HG03060 (cell line): ENCODE data around the gene ZNF512.
"Not testable (repeated sequence)": the region's sequence is repeated elsewhere in the genome, so short reads cannot be mapped to it uniquely, and the experiment has no call there.

Experiments
- ATAC-seq: cut with Tn5 transposase; IDR thresholded peaks from one replicate; pipeline ENCODE4 v1.9.1; 2021; ENCODE audit warnings: low read depth, moderate number of reproducible peaks; ENCODE audit not compliant: unreplicated experiment

The ZNF512 gene

DNA sequence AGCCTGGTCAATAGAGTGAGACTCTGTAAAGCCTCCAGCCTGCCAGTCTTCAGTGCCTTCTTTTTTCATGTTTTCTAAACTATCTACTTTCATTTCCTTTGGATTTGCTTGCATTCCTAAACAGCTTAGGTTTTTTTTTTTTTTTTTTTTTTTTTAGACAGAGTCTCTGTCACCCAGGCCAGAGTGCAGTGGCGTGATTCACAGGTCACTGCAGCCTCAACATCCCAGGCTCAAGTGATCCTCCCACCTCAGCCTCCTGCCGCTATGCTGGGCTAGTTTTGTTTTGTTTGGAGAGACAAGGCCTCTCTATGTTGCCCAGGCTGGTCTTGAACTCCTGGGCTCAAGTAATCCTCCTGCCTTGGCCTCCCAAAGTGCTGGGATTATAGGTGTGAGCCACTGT, 47.4 kb downstream of the ZNF512 start:
- not testable (repeated sequence) for ATAC-seq

DNA sequence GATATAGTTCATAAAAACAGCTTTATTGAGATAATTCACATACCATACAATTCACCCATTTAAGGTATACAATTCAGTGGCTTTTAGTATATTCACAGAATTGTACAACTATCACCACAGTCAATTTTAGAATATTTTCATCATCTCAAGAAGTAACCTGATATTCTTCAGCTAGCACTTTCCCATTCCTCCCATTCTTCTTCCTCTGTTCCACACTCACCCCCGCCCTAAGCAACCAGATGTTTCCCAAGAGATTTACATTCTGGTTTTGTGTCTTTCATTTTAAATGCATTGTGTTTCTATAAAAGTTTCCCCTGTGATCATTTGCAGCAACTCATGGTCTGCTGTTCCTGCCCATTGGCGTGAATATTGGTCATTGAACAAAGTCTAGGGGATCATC, 51.4 kb downstream of the ZNF512 start:
- no peak for ATAC-seq

DNA sequence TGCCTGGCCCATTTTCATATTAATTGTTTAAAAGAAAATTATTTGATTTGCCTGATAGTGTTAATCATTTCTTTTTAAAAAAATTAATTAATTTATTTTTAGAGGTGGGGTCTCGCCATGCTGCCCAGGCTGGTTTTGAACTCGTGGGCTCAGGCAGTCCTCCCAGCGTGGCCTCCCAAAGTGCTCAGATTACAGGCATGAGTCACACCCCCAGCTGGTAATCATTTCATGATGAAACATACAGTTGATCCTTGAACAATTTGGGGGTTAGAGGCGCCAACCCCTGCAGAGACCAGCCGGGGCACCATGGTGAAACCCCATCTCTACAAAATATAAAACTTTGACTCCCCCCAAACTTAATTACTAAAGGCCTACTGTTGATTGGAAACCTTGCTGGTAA, 53.9 kb downstream of the ZNF512 start:
- ATAC-seq, result no peak

DNA sequence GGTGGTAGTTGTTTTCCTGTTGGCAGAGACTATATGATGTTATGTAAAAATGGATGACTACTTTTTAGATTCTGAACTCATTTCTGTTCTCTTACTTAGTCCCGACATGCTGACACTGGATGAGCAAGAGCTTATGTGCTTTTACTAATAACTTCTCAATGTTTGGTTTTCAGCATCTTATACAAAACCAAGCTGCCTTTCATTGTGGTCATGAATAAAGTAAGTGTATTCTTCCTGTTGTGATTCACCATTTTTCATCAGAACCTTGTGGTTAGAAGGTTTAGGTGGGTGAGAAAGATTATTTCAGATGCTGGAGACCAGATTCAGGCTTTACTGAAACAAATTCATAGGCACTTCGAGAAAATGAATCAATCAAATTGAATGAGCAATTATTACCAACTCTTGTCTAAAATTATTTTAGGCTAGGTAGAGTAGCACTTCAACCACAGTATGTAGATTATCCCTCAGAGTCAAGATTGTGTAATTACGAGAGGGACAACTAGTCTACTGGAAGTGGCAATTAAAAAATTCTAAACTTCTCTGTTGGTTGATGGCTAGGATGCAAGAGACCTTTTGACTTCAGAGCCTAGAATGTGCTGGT, 55.3 kb downstream of the ZNF512 start:
- no peak for ATAC-seq

DNA sequence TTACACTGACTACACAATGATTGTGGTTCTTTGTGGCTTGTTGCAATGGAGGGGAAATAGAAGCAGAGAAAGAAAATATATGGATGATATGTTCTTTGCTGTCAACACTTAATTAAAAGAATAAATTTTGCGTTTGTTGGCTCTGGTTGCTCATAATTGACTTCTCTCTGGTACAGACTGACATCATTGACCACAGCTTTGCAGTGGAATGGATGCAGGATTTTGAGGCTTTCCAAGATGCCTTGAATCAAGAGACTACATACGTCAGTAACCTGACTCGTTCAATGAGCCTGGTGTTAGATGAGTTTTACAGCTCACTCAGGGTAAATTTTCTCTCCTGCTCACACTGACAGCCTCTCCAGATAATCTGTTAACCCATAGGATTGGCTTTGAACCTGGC, 55.9 kb downstream of the ZNF512 start:
- ATAC-seq, result no peak

DNA sequence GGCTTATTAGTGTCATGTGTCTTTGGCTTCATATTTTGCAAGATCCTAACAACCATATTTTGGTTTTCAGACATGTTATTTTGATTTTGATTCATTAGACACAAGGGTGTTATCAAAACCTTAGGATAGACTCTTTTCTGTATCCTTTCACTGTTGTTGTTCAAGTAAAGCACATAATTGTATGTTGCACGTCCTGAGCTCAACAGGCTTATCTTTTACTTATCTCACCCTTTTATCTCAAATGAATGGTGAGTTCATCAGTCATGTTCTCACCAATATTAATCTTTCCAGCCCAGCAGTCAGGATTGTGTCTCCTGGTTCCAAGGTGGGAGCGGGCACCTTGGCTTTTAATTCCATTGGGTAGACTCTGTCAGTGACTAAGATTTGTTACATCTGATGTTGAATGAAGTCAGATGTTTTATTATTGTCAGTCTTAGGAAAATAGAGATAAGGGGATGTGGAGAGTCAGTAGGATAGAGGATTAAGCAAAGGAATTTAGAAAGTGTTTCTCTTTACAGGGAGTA, 57.9 kb downstream of the ZNF512 start:
- no peak for ATAC-seq

DNA sequence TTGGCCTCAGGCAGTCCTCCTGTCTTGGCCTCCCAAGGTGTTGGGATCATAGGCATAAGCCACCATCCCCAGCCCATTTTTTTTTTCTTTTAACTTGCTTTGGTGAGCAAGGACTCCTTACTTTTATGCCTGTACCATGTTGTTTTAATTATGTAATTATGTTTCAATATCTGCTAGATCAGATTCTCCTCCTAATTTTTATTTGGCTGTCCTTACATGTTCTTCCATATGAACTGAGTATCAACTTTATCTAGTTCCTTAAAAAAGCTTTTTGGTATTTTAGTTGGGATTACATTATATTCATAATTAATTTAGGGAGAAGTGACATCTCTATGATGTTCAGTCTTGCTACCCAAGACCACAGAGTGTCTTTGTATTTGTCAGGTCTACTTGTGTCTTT, 62.4 kb downstream of the ZNF512 start:
- ATAC-seq, result no peak

DNA sequence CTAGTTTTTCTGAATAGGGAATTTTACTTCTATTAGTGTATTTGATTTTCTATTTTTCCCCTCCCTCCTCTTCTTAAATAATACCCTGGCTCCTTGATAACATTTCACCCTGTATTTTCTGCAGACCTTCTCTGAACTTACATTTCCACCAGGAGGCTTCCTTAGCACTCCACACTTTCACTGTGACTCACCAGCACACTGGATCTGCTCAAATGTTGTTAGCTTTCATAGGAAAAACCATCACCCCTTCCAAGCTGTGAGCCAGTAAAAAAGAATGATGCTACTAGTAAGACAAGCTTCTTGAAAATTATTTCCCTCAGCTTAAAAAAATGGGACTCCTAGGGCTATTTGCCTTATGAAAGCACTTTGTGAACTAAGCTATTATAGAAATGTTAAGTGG, 64.4 kb downstream of the ZNF512 start:
- ATAC-seq, result no peak

DNA sequence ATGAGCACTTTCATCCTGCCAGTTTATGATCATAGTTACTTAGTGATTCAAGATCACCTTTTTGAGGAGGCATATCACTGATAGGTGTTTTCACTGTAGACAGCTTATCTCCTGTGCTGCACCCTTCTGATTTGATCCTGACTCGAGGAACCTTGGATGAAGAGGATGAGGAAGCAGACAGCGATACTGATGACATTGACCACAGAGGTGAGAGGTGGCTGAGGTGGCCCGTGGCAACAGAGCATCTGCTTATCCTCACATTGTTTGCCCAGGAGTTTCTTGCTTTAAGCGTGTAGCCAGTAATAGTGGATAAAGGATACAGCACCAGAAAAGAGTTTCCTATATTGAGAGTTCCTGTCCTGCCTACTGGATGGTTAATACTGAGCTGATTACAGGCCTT, 64.9 kb downstream of the ZNF512 start:
- ATAC-seq, result no peak

DNA sequence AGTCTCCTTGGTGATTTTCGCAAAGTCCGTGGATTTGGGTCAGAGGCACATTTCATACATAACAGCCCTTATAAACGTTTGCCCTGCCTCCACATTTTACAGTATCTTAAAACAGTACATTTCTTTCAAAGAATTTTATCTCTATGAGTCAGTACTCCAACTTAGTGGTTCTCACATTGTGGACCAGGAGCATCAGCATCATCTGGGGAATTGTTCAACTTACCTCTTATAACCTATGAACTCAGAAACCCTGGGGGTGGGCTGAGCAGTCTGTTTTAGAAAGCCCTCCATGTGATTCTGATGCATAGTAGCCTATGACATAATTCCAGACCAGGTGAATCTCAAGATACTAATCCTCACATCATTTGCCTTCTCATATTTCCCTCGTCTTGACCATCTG, 68.2 kb downstream of the ZNF512 start:
- ATAC-seq, result no peak

DNA sequence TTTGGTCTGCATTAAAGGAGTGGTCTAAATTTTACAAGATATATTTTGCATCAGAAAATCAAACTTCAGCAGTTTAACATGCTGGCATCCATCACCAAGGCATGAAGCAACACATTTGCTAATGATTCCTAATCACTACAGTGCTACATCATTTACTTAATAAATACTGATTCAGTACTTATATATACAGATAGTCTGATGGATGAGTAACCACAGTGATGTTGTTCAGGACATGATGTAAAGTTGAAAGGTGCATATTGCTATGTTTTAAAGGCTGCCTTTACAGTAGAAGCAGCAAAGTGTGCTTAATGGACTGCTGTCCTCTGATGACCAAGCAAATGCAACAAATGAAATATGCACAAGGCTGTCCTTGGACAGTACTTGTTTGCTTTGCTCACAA, 69.5 kb downstream of the ZNF512 start:
- ATAC-seq, result no peak

DNA sequence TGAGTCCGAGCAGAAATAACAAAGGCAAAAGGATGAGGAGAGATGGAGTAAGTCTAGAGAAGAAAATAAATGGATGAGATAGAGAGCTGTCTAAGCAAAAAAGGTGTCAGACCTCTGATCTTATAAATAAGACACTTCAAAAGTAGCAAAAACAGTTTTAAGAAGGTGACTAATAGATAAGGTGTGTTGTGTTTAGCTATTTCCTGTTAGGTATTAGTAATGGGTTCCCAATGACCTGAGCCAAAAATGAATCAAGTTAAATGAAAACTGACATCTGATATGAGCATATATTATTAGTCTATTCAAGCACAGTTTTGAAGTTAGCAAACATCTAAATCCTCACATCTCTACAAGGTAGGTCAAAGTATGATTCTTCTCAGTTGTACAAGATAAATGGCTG, 69.9 kb downstream of the ZNF512 start:
- ATAC-seq, result no peak

DNA sequence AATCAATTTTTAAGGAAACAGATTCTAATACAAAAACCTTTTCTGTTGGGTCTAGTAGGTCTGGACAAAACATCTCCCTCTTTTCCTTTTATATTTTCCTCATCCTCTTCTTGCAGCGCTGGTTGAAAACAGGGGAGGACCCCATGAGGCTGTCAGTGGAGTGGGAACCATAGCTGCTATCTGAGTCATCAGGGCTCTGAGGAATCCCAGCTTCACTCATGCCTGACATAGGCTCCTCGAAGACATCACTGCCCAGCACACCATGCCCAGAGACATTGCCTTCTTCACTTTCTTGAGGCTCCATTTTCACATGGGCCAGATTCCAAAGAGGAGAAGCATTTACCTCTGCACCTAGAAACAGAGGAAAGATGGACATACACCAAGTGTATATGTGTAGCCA, 70.6 kb downstream of the ZNF512 start:
- no peak for ATAC-seq

DNA sequence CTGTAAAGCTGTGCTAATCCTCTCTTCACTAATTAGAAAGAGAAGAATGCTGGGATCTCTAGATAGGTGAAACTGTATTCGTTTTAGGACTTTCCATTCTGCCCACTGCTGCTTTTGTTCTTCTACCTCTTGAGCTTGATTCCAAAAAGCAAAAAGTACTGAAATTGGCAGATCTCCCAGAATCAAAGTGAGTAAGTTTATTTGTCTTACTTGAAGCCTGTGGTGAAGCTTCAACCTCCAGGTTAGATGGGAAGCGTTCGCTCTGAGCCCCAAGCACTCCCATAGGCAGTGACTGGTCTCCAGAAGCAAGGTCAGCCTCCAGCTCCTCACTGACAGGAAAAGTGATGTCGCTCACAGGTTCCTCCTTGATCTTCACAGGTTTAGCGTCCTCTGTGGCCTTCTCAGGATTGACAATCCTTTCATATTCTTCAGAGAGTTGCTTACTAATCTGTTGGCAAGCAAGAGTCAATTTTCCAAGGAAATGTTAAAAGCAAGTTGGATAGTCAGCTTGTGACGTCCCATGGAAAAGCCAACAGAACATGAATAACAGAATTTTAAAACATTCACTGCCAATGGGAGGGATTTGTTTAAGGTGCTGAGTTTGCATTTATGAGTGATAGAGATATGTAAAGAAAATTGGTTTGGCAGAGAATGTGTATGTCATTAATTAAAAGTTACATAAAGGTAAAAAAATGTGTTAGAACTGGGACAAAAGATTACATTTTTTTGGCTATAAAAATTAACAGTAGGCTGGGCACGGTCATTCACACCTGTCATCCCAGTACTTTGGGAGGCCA, 72.5 kb downstream of the ZNF512 start:
- ATAC-seq, result no peak

DNA sequence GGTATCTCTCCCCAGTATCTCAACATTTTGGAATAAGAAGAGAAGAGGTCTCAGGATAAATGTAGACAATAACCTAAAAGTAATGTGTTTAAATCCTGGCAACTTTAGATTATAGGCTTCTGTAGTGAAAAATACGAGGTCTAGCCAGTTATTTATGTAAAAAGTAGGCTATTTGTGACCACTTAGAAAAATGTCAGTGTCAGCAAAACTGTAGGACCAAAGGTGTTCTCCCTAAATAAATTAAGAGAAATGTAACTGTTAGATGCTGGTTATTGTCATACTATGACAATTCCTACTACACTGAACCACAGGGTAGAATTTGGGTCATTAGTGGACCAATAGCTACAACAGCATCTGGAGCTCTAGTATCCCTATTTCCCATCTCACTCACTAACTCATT, 78.5 kb downstream of the ZNF512 start:
- no peak for ATAC-seq

DNA sequence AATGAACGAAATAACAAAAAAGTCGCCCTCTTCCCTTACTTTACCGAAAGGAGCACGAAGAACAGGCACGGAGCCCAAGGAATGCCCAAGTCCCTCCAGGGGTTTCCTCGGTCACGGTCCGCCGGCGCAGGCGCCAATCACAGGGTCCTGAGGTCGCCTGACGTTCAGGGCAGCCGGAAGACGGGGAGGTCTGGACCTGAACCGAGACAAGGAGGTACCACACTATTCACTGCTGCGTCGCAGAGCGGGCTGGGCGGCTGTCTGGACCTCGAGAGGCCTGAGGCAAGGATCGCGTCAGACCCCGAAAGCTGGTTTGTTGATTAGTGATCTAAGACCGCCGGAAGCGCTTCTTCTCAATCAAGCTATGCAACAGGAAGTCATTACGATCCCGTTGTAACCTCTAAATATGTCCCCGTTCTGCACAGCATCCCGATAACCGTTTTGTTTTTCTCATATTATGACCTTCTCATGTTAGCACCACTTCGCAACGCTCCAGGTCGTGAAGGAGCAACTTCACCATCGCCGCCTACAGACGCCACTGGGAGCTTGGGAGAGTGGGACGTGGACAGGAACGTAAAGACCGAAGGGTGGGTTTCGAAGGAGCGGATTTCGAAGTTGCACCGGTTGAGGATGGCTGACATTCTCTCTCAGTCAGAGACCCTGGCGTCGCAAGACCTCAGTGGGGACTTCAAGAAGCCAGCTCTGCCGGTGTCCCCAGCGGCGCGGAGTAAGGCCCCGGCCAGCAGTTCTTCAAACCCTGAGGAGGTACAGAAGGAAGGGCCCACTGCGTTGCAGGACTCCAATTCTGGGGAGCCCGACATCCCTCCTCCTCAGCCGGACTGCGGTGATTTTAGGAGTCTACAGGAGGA, 80.7 kb downstream of the ZNF512 start, which contains the start of the genes SLC4A1AP and SUPT7L:
Gene SLC4A1AP (plus strand): TSS at position 605 of the 869 bp plus-strand sequence. CDS start 26 bp downstream, at position 631.
Gene SUPT7L (minus strand): TSS at position 330 of the 869 bp plus-strand sequence. CDS start 1,422 bp downstream, outside the sequence.
- ATAC-seq, result peak; percentile 50

DNA sequence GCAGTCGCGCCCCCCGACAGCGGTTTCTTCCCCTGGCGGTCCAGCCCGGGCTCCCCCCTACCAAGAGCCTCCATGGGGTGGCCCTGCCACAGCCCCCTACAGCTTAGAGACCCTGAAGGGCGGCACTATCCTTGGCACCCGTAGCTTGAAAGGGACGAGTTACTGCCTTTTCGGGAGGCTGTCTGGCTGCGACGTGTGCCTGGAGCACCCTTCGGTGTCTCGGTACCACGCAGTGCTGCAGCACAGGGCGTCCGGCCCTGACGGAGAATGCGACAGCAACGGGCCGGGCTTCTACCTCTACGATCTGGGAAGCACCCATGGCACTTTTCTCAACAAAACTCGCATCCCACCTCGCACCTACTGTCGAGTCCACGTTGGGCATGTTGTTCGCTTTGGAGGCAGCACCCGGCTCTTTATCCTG, 81.3 kb downstream of the ZNF512 start:
- ATAC-seq, result no peak

DNA sequence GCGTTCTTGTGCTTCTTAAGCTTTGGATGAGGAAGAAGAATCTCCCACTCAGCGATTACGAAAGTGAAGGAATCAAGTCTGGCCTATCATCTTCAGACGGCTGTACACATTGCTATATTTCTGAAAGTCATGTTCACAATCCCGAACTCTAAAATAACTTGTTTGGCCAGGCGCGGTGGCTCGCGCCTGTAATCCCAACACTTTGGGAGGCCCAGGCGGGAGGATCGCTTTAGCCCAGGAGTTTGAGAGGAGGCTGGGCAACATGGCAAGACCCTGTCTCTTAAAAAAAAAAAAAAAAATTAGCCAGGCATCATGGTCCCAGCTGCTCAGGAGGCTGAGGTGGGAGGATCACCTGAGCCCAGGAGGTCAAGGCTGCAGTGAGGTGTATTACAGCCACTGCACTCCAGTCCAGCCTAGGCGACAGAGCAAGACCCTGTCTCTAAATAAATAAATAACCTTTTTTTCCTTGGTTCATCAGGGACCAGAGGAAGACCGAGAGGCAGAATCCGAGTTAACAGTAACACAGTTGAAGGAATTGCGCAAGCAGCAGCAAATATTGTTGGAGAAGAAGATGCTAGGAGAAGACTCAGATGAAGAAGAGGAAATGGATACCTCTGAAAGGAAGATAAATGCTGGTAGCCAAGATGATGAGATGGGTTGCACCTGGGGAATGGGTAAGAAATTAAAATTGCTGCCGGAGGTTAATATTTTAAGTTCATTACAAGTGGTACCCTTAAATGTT, 82.0 kb downstream of the ZNF512 start:
- no peak for ATAC-seq

DNA sequence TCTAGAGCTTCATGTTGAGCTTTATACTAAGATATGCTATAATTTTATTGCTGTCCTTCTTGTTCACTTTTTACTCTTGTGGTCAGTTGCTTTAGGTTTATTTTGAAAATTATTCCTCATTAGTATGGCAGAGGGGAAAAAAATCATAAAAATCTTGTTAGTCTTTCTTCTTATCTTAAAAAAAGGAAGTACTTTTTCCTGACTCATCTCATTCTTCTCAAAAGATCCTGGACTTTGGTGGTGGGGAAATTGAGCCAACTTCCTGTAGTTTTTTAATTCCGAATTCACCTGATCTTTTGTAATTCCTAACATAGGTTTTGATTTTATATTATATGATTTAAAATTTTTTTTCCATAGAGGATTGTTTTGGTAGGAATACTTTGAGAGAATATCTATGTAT, 84.6 kb downstream of the ZNF512 start:
- no peak for ATAC-seq

DNA sequence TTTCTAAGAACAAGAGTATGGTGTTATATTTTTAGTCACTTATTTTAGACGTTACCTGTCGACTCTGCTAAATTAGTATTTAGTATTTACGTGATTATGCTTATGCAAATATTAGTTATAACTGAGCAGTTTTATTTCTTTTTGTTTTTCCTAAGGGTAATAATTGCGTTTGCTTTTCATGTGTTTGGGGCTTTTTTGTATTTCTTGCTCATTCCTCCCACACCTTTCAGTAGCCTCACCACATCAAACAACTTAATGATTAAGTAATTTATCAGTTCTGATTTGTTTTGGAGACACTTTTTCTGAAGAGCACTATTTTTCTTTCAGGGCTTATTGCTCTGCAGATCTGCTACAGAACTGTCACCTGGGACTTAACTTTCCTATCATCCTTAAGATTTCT, 88.4 kb downstream of the ZNF512 start:
- no peak for ATAC-seq
